Measurements from ENCODE around the gene FRMD1. TPM values are rescaled to one million over a fixed set of nuclear protein-coding genes. Genes with fewer than 3 reads are reported as not detected.

Gene FRMD1
- total RNA-seq, 1 experiment from 2014 or later, result not detected

DNA sequence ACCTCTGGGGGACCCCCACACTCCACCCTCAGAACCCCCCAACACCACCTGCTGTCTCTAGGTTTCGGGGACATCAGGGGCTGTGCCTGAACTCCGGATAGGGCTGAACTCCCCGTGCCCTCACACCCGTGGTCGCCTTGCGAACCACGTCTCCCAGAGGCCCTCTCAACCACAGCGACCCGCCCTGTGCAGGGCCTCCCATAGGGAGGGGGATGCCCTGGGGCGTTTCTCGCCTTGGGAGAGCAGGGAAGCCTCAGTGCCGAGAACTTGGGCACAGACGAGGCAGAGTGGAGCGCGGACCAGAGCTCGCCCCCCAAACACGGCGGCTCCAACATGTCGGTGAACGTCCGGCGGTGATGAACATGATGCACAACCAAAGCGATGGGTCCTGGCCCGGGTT lies 6.8 kb downstream of the FRMD1 start:
- ChIA-PET CTCF (no interaction called here), POLR2A (no interaction called here), RAD21 (ENCODE audit: low non-redundant PET in 1 of 2, low total read pairs in 2 of 2, uncharacterized antibody in 2 of 2, unreplicated experiment in 2 of 2) (no interaction called here)
- DNase-seq (ENCODE audit: low read depth, low spot score), result no peak
- Histone ChIP-seq H3K9me2 (ENCODE audit: insufficient read depth) (no peaks in the 10 kb centered on the region), H3K36me3 (ENCODE audit: control insufficient read depth in 1 of 2, insufficient read depth in 2 of 2, low read length in 2 of 2) (no peaks in the 10 kb centered on the region), H2AFZ (ENCODE audit: low read depth, low read length, poor library complexity, severe bottlenecking) (no peak overlapping the region), H3K27ac (ENCODE audit: low read depth, low read length) (no peak overlapping the region), H3K4me2 (ENCODE audit: low read length) (no peak overlapping the region), H3K4me3 (replicated peaks in 1 of 2; ENCODE audit: low read depth in 1 of 2, low read length in 2 of 2) (no peak overlapping the region), H3K9me3 (ENCODE audit: control insufficient read depth in 1 of 2, insufficient read depth in 1 of 2, low read depth in 1 of 2, low read length in 2 of 2) (no peaks in the 10 kb centered on the region), H4K20me1 (ENCODE audit: insufficient read depth) (no peaks in the 10 kb centered on the region), H3K27me3 (ENCODE audit: insufficient read depth, low read length) (no peaks in the 10 kb centered on the region), H3K4me1 (ENCODE audit: control insufficient read depth in 1 of 2, insufficient read depth in 2 of 2, low read length in 2 of 2) (no peaks in the 10 kb centered on the region), H3K79me2 (ENCODE audit: insufficient read depth, low read length) (no peaks in the 10 kb centered on the region), H3K9ac (ENCODE audit: low read length) (no peak overlapping the region)
- BruUV-seq (replicated peaks), result no TSS peak
- intact Hi-C loops (cut with micrococcal nuclease), result loop anchor here (5.0 kb wide), 1 partner anchor 45 kb away; no protein-coding TSS in a partner anchor
- no peak for ATAC-seq
- TF ChIP-seq EZH2 (IDR thresholded peaks at IDR 0.05), result no peak
- no peak for TF ChIP-seq POLR2A (IDR thresholded peaks at IDR 0.05; ENCODE audit: borderline replicate concordance, extremely low read depth, insufficient read depth, insufficient read length)
- TF ChIP-seq ELF1 (IDR thresholded peaks at IDR 0.05; ENCODE audit: borderline replicate concordance, low read depth), result no peak
- no peak for TF ChIP-seq TCF7L2 (IDR thresholded peaks at IDR 0.05; ENCODE audit: borderline replicate concordance, extremely low read depth, insufficient read depth, insufficient read length)
- no peak for TF ChIP-seq SP1 (IDR thresholded peaks at IDR 0.05; ENCODE audit: low read depth)
- TF ChIP-seq ZNF274 (IDR thresholded peaks at IDR 0.05; ENCODE audit: low read depth, low read length), result no peak
- TF ChIP-seq, protein P1, sequence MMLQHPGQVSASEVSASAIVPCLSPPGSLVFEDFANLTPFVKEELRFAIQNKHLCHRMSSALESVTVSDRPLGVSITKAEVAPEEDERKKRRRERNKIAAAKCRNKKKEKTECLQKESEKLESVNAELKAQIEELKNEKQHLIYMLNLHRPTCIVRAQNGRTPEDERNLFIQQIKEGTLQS (IDR thresholded peaks at IDR 0.05), result no peak
- TF ChIP-seq CBX3 (IDR thresholded peaks at IDR 0.05; ENCODE audit: low read depth), result no peak
- TF ChIP-seq, protein P2, sequence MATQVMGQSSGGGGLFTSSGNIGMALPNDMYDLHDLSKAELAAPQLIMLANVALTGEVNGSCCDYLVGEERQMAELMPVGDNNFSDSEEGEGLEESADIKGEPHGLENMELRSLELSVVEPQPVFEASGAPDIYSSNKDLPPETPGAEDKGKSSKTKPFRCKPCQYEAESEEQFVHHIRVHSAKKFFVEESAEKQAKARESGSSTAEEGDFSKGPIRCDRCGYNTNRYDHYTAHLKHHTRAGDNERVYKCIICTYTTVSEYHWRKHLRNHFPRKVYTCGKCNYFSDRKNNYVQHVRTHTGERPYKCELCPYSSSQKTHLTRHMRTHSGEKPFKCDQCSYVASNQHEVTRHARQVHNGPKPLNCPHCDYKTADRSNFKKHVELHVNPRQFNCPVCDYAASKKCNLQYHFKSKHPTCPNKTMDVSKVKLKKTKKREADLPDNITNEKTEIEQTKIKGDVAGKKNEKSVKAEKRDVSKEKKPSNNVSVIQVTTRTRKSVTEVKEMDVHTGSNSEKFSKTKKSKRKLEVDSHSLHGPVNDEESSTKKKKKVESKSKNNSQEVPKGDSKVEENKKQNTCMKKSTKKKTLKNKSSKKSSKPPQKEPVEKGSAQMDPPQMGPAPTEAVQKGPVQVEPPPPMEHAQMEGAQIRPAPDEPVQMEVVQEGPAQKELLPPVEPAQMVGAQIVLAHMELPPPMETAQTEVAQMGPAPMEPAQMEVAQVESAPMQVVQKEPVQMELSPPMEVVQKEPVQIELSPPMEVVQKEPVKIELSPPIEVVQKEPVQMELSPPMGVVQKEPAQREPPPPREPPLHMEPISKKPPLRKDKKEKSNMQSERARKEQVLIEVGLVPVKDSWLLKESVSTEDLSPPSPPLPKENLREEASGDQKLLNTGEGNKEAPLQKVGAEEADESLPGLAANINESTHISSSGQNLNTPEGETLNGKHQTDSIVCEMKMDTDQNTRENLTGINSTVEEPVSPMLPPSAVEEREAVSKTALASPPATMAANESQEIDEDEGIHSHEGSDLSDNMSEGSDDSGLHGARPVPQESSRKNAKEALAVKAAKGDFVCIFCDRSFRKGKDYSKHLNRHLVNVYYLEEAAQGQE (IDR thresholded peaks at IDR 0.05; ENCODE audit: low read depth), result no peak
- TF ChIP-seq RAD21 (IDR thresholded peaks at IDR 0.05; ENCODE audit: low read depth), result no peak
- TF ChIP-seq YY1 (IDR thresholded peaks at IDR 0.05; ENCODE audit: extremely low read depth, insufficient replicate concordance, low read depth, low read length), result no peak
- TF ChIP-seq CEBPB (IDR thresholded peaks at IDR 0.05; ENCODE audit: low read depth), result no peak

All from HCT116 (cell line).